ENCODE data around the gene IPO9. TPM values are rescaled to one million over a fixed set of nuclear protein-coding genes. Genes with fewer than 3 reads are reported as not detected.

The IPO9 gene
- total and polyA plus RNA-seq, 2 experiments from 2014 or later: 47.6 to 87.4 TPM

GRCh38 chr1:201917362-201918033 is 88.5 kb downstream of the IPO9 start (continued):
- TF ChIP-seq ZNF462 (CRISPR knock-in tag; IDR thresholded peaks at IDR 0.05) (no peak), EZH2 (IDR thresholded peaks at IDR 0.05; ENCODE audit: low read depth, unreplicated experiment) (no peak), POLR2AphosphoS5 (IDR thresholded peaks at IDR 0.05; ENCODE audit: low read depth) (no peak), EZH2phosphoT487 (IDR thresholded peaks at IDR 0.05; ENCODE audit: unreplicated experiment) (no peak)

- H3K4me1 Mint-ChIP-seq: no peaks in the 10 kb centered on the region; the same call in 2 of the 3 replicates
- Histone ChIP-seq H3K27me3 (ENCODE audit: insufficient read depth) (no peaks in the 10 kb centered on the region), H3K36me3 (ENCODE audit: insufficient read depth) (no peaks in the 10 kb centered on the region), H3K4me1 (ENCODE audit: insufficient read depth) (no peaks in the 10 kb centered on the region), H3K79me2 (replicated peaks; ENCODE audit: insufficient read depth) (no peaks in the 10 kb centered on the region), H3F3A (replicated peaks; ENCODE audit: low read depth) (no peaks in the 10 kb centered on the region), H4K20me1 (replicated peaks; ENCODE audit: insufficient read depth) (no peaks in the 10 kb centered on the region), H2AFZ (no peak overlapping the region), H3K9me2 (ENCODE audit: insufficient read depth) (no peaks in the 10 kb centered on the region), H3K4me3 (no peak overlapping the region), H3K27ac (ENCODE audit: low read depth) (no peak overlapping the region), H3K4me2 (no peak overlapping the region)
- H3K4me3 Mint-ChIP-seq: no peak overlapping the region
- H3K27ac Mint-ChIP-seq: no peak overlapping the region
- ATAC-seq (peak; percentile 55), DNase-seq (ENCODE audit: low spot score) (no peak)
- H3K36me3 Mint-ChIP-seq (ENCODE audit: low read depth): no peaks in the 10 kb centered on the region
- no peaks in the 10 kb centered on the region for H3K9me3 Mint-ChIP-seq
- H3K27me3 Mint-ChIP-seq (ENCODE audit: insufficient read depth, low read depth, poor library complexity): peaks cover 1% of the 10 kb centered on the region
- TF ChIP-seq ETS1 (IDR thresholded peaks at IDR 0.05) (no peak), CREB1 (CRISPR knock-in tag; IDR thresholded peaks at IDR 0.05; ENCODE audit: low read depth) (no peak), POLR2AphosphoS5 (IDR thresholded peaks at IDR 0.05; ENCODE audit: low read depth) (no peak), REST (IDR thresholded peaks at IDR 0.05; ENCODE audit: unreplicated experiment) (no peak), ZNF331 (CRISPR knock-in tag; IDR thresholded peaks at IDR 0.05; ENCODE audit: low read depth) (no peak), ZNF114 (CRISPR knock-in tag; IDR thresholded peaks at IDR 0.05) (no peak), EZH2 (IDR thresholded peaks at IDR 0.05; ENCODE audit: low read depth, unreplicated experiment) (no peak), STAT1 (IDR thresholded peaks at IDR 0.05; ENCODE audit: unreplicated experiment) (no peak)
Measured at GRCh38 chr1:201918343-201918742, 89.4 kb downstream of the IPO9 start.

All from GM23338 (cell line).